Right cardiac atrium (tissue), 5 donors: Measurements from ENCODE around the gene SREK1. TPM values are rescaled to one million over a fixed set of nuclear protein-coding genes. Genes with fewer than 3 reads are reported as not detected.
A peak's percentile ranks its signal among the peaks of the same experiment; 100 is the strongest.

ENCODE experiments used
- ATAC-seq, 2 donors: fragments of 200-7000 bp; cut with Tn5 transposase; one replicate each; pipeline versions ENCODE4 v1.8.0 to v1.9.1; 2020; ENCODE audit warnings: moderate library complexity in 2 of 2, mild to moderate bottlenecking in 1 of 2
- DNase-seq, 3 donors: peaks; one replicate each; pipeline ENCODE4 v3.0.0-alpha.2; 2020
- H3K27ac ChIP-seq: one replicate; pipeline ENCODE4 v1.5.1; 2013; ENCODE audit warnings: mild to moderate bottlenecking, low read length, control low read depth, moderate library complexity
- H3K27me3 ChIP-seq: one replicate; pipeline ENCODE4 v1.6.1; 2013; ENCODE audit not compliant: control insufficient read depth, insufficient read depth
- H3K4me1 ChIP-seq: one replicate; pipeline ENCODE4 v1.6.1; 2013; ENCODE audit warnings: low read length; ENCODE audit not compliant: control insufficient read depth, insufficient read depth
- H3K4me3 ChIP-seq: one replicate; pipeline ENCODE4 v1.5.1; 2013; ENCODE audit warnings: low read length, control low read depth
- H3K9me3 ChIP-seq: one replicate; pipeline ENCODE4 v1.6.1; 2013; ENCODE audit warnings: low read length; ENCODE audit not compliant: control insufficient read depth
- WGBS: extraction: QIAGEN DNeasy Blood & Tissue Kit; methylation state at CpG from one replicate; pipeline ENCODE4 v1.1.7; 2013; 5-methylcytosine and 5-hydroxymethylcytosine counted together
- intact Hi-C, 4 donors: fragments of 100-400 bp; cut with DNase I; formaldehyde crosslinking; loops; one replicate each; pipeline versions ENCODE4 v1.11.0 to v1.14.0; 2022 to 2023
- polyA plus RNA-seq: library from polyadenylated mRNA; stranded (reverse); fragments of 200-250 nt; gene quantifications from one replicate; pipeline ENCODE4 v1.2.3, GENCODE V29; 2013
- total RNA-seq, 4 donors: library from RNA; stranded (reverse); fragmentation: NEBNext Ultra II Directional; extraction: Animal tissue kit (Norgen Biotek cat#: 25700); gene quantifications; one replicate each; pipeline ENCODE4 v1.2.1, GENCODE V29; 2021
- donor health status: healthy with polysubstance abuse.
- donor health status: DM: no; HTN: yes; CAD: no.
- donor health status: DM: no; HTN: no; CAD: no.
- donor health status: DM: no; HTN: yes; CAD: no; lungs with severe emphysema.
- donor health status: DM: yes; HTN: yes; CAD: no.

Gene SREK1
- total and polyA plus RNA-seq, 5 donors = 23.2 to 42.6 (median 32.5) TPM

DNA sequence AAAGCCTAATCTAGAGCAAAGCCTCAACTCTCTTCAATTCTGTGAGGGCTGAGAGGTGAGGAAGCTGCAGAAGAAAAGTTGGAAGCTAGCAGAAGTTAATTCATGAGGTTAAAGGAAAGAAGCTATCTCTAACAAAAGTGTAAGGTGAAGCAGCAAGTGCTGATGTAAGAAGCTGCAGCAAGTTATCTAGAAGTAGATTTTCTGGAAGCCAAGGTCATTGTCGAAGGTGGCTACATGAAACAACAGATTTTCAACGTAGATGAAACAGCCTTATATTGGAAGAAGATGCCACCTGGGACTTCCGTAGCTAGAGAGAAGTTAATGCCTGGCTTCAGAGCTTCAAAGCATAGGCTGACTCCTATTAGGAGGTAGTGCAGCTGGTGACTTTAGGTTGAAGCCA is 42.0 kb downstream of the SREK1 start:
- 79% methylated on average over 3 of the region's 3 CpGs for WGBS
- intact Hi-C loops = no loop called here

DNA sequence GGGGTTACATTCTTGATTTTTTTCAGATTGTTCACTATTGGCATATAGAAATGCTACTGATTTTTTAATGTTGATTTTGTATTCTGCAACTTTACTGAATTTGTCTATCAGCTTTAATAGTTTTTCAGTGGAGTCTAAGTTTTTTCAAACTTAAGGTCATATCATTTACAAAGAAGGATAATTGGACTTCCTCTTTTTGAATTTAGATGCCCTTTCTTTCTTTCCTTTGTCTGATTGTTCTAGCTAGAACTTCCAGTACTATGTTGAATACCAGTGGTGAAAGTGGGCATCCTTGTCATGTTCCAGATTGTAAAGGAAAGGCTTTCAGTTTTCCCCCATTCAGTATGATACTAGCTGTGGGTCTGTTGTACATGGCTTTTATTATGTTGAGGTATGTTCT is 49.3 kb downstream of the SREK1 start:
- no peak for DNase-seq
- Histone ChIP-seq H3K27me3 (no peaks in the 10 kb centered on the region), H3K4me3 (no peak overlapping the region), H3K27ac (no peak overlapping the region), H3K9me3 (no peaks in the 10 kb centered on the region), H3K4me1 (no peaks in the 10 kb centered on the region)
- intact Hi-C loops = no loop called here
- ATAC-seq = no peak

More for the DNA sequence above, 42.0 kb downstream of the SREK1 start:
- DNase-seq (no peak), ATAC-seq (no peak)
- Histone ChIP-seq H3K4me3 (no peak overlapping the region), H3K9me3 (no peaks in the 10 kb centered on the region), H3K27me3 (no peaks in the 10 kb centered on the region), H3K4me1 (no peaks in the 10 kb centered on the region), H3K27ac (no peak overlapping the region)

- no peak overlapping the region for H3K27ac ChIP-seq
- H3K9me3 ChIP-seq = no peaks in the 10 kb centered on the region
- WGBS = 81% methylated on average over 4 of the region's 4 CpGs
- intact Hi-C loops = no loop called here
- ATAC-seq (no peak), DNase-seq (no peak)
- no peaks in the 10 kb centered on the region for H3K4me1 ChIP-seq
- H3K4me3 ChIP-seq = no peak overlapping the region
- H3K27me3 ChIP-seq = no peaks in the 10 kb centered on the region
These were observed 53.8 kb downstream of the SREK1 start for GRCh38 chr5:66197764-66198405.

DNA sequence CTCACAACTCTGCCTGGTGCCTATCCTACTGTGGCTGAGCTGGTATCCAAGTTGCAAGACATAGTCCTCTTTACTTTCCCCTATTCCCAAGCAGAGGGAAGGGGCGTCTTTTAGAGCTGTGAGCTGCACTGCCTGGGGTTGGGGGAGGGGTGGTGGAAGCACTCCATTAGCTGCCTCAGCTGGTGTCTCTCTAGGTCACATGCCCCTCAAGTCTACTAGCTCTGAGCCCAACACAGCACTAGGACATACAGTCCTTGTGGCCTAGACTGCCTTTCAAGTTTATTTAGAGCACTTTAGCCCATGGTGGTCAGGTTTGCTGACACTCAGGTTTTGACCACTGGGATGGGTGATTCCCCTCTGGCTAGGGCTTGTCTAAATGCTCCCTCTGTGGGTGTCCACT is 54.7 kb downstream of the SREK1 start:
- intact Hi-C loops = no loop called here
- DNase-seq (no peak), ATAC-seq (no peak)
- H3K27me3 ChIP-seq = no peaks in the 10 kb centered on the region
- H3K9me3 ChIP-seq = no peaks in the 10 kb centered on the region
- no peak overlapping the region for H3K27ac ChIP-seq
- no peak overlapping the region for H3K4me3 ChIP-seq
- H3K4me1 ChIP-seq = no peaks in the 10 kb centered on the region
- WGBS = 90% methylated on average over 1 of the region's 1 CpG

- Histone ChIP-seq H3K9me3 (no peaks in the 10 kb centered on the region), H3K4me3 (no peak overlapping the region), H3K27me3 (no peaks in the 10 kb centered on the region), H3K4me1 (no peaks in the 10 kb centered on the region), H3K27ac (no peak overlapping the region)
- intact Hi-C loops = no loop called here
- ATAC-seq = no peak
- 80% methylated on average over 4 of the region's 4 CpGs for WGBS
- DNase-seq = no peak
These were observed 59.4 kb downstream of the SREK1 start for GRCh38 chr5:66203531-66203930.

DNA sequence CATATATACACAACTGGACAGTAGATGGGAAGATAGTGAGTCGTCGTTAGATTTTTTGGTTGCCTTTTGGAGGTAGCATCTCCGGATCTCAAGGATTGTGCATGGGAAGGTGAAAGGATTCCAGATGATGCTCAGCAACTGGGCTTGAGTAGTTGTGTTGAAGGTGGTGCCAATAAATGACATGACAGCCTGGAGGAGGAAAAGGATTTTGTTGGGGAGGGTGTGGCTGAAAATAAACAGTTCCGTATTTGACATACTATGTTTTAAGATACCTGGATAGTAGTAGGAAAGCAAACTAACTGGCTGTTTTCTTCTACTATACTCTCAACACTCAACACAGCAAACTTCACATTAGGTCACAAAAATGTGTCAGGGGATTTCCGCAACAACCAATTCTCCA is 62.4 kb downstream of the SREK1 start:
- Histone ChIP-seq H3K9me3 (no peaks in the 10 kb centered on the region), H3K27ac (no peak overlapping the region), H3K27me3 (no peaks in the 10 kb centered on the region), H3K4me1 (no peaks in the 10 kb centered on the region), H3K4me3 (no peak overlapping the region)
- intact Hi-C loops = no loop called here
- 95% methylated on average over 5 of the region's 5 CpGs for WGBS
- no peak for ATAC-seq
- no peak for DNase-seq

GRCh38 chr5:66207800-66208561 is 63.9 kb downstream of the SREK1 start:
- Histone ChIP-seq H3K27me3 (no peaks in the 10 kb centered on the region), H3K9me3 (no peaks in the 10 kb centered on the region), H3K27ac (no peak overlapping the region), H3K4me3 (no peak overlapping the region), H3K4me1 (no peaks in the 10 kb centered on the region)
- DNase-seq (peak in 1 of 3 donors; percentile 35), ATAC-seq (peak; percentile 31 to 55)
- 67% methylated on average over 10 of the region's 10 CpGs for WGBS
- intact Hi-C loops = no loop called here

DNA sequence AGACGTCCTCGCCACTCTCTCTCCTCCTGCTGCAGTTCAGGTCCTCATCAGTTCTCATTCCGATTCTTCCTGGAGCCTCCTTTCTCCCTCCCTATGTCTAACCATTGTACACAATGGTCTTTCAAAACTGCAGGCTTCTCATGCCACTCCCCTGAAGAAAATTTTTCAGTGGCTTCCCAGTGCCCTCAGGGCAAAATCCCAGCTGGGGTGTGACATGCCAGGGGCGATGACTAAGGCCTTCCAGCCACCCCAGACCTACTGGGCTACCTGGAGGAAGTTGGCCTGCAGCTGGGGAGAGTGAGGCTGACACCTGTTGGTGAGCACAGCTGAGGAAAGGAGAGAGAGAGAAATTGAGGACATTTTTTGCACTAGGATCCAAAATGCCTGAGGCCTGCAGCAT is 65.2 kb downstream of the SREK1 start:
- ATAC-seq = no peak
- H3K27ac ChIP-seq = no peak overlapping the region
- 90% methylated on average over 4 of the region's 4 CpGs for WGBS
- no peaks in the 10 kb centered on the region for H3K4me1 ChIP-seq
- DNase-seq = no peak
- intact Hi-C loops = no loop called here
- H3K4me3 ChIP-seq = no peak overlapping the region
- H3K9me3 ChIP-seq = no peaks in the 10 kb centered on the region
- no peaks in the 10 kb centered on the region for H3K27me3 ChIP-seq

GRCh38 chr5:66209794-66210193 is 65.7 kb downstream of the SREK1 start:
- Histone ChIP-seq H3K27me3 (no peaks in the 10 kb centered on the region), H3K4me3 (no peak overlapping the region), H3K4me1 (no peaks in the 10 kb centered on the region), H3K9me3 (no peaks in the 10 kb centered on the region), H3K27ac (no peak overlapping the region)
- DNase-seq (no peak), ATAC-seq (no peak)
- intact Hi-C loops = no loop called here
- 77% methylated on average over 6 of the region's 6 CpGs for WGBS

DNA sequence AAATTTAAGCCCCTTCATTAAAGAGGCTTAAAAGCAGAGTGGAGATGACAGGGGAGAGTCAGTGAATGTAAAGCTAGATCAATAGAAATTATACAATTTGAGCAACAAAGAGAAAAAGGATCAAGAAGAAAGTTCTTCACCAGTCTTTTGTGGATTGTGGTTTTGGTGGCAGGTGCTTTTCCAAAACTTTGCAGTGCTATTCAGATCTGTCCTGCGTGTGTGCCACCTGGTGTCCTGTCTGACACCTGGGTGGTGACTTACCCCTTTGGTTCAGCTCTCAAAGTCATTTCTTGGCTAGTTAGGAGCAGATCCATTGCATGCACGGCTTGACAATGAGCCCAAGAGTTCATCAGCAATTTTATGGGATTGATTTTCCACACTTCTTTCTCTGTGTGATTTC is 69.4 kb downstream of the SREK1 start:
- WGBS = 85% methylated on average over 2 of the region's 2 CpGs
- ATAC-seq (no peak), DNase-seq (no peak)
- no peak overlapping the region for H3K27ac ChIP-seq
- H3K4me3 ChIP-seq = no peak overlapping the region
- H3K27me3 ChIP-seq = no peaks in the 10 kb centered on the region
- H3K9me3 ChIP-seq = no peaks in the 10 kb centered on the region
- intact Hi-C loops = no loop called here
- no peaks in the 10 kb centered on the region for H3K4me1 ChIP-seq

- ATAC-seq (no peak), DNase-seq (no peak)
- Histone ChIP-seq H3K27me3 (no peaks in the 10 kb centered on the region), H3K4me1 (no peaks in the 10 kb centered on the region), H3K4me3 (no peak overlapping the region), H3K9me3 (no peaks in the 10 kb centered on the region), H3K27ac (no peak overlapping the region)
- intact Hi-C loops = no loop called here
- 76% methylated on average over 5 of the region's 5 CpGs for WGBS
These were observed 78.4 kb downstream of the SREK1 start for GRCh38 chr5:66222455-66222854.
